CD14-positive monocyte (primary cell): ENCODE results near the gene PRXL2C. TPM values are rescaled to one million over a fixed set of nuclear protein-coding genes. Genes with fewer than 3 reads are reported as not detected.

ENCODE experiments used
- DNase-seq, 3 donors: peaks; one replicate each; pipeline ENCODE4 v3.0.0-alpha.2; 2011 to 2022
- H2AFZ ChIP-seq: 2 replicates; pipeline ENCODE4 v1.6.0; 2012; ENCODE audit warnings: mild to moderate bottlenecking, low read depth, low read length, inconsistent platforms; ENCODE audit not compliant: insufficient read depth, poor library complexity, severe bottlenecking
- H3K27ac ChIP-seq, 2 donors: 1 replicate in 1 of 2; 2 replicates in 1 of 2; pipeline ENCODE4 v1.5.1; 2012 to 2013; ENCODE audit warnings: low read length in 2 of 2, control low read depth in 1 of 2, inconsistent platforms in 1 of 2, low read depth in 1 of 2, mild to moderate bottlenecking in 1 of 2
- H3K27me3 ChIP-seq, 2 donors: one replicate each; pipeline versions ENCODE4 v1.6.0 to v1.6.1; 2011 to 2013; ENCODE audit warnings: low read length in 2 of 2; ENCODE audit not compliant: control insufficient read depth in 2 of 2, insufficient read depth in 2 of 2
- H3K36me3 ChIP-seq, 2 donors: replicated peaks in 1 of 2; 1 replicate in 1 of 2; 2 replicates in 1 of 2; pipeline versions ENCODE4 v1.5.1 to v1.6.1; 2012 to 2013; ENCODE audit warnings: low read length in 2 of 2, control low read depth in 1 of 2, inconsistent platforms in 1 of 2, mild to moderate bottlenecking in 1 of 2; ENCODE audit not compliant: insufficient read depth in 2 of 2, control insufficient read depth in 1 of 2
- H3K4me1 ChIP-seq, 2 donors: 1 replicate in 1 of 2; 2 replicates in 1 of 2; pipeline versions ENCODE4 v1.5.1 to v1.6.1; 2012 to 2013; ENCODE audit warnings: low read length in 2 of 2, control low read depth in 1 of 2, inconsistent platforms in 1 of 2, mild to moderate bottlenecking in 1 of 2, moderate library complexity in 1 of 2; ENCODE audit not compliant: insufficient read depth in 2 of 2, control insufficient read depth in 1 of 2
- H3K4me2 ChIP-seq: replicated peaks from 2 replicates; pipeline ENCODE3; 2012; ENCODE audit warnings: low read length, moderate library complexity, mild to moderate bottlenecking; ENCODE audit not compliant: poor library complexity, severe bottlenecking; ENCODE audit errors: extremely low read depth
- H3K4me3 ChIP-seq, 3 experiments: fragments of 200-600 bp in 1 of 3; sonication (generic) in 1 of 3; replicated peaks in 1 of 3; 1 replicate in 2 of 3; 2 replicates in 1 of 3; pipeline ENCODE4 v1.5.1; 2011 to 2013; ENCODE audit warnings: low read length in 3 of 3, mild to moderate bottlenecking in 3 of 3, control low read depth in 2 of 3, low read depth in 2 of 3, inconsistent platforms in 1 of 3, moderate library complexity in 1 of 3
- H3K79me2 ChIP-seq: 2 replicates; pipeline ENCODE4 v1.6.0; 2012; ENCODE audit warnings: mild to moderate bottlenecking, control low read depth, inconsistent platforms, low read length, moderate library complexity; ENCODE audit not compliant: insufficient read depth
- H3K9ac ChIP-seq: 2 replicates; pipeline ENCODE4 v1.6.0; 2017; ENCODE audit warnings: low read length, mild to moderate bottlenecking; ENCODE audit not compliant: insufficient read depth, poor library complexity, severe bottlenecking
- H3K9me3 ChIP-seq, 2 donors: replicated peaks in 1 of 2; 1 replicate in 1 of 2; 2 replicates in 1 of 2; pipeline versions ENCODE4 v1.5.1 to v1.6.1; 2012 to 2013; ENCODE audit warnings: low read length in 2 of 2, control low read depth in 1 of 2; ENCODE audit not compliant: control insufficient read depth in 1 of 2, insufficient read depth in 1 of 2
- H4K20me1 ChIP-seq: 2 replicates; pipeline ENCODE4 v1.6.0; 2012; ENCODE audit warnings: mild to moderate bottlenecking, low read length, control low read depth, moderate library complexity; ENCODE audit not compliant: insufficient read depth
- H3K27ac Mint-ChIP-seq, 7 donors: one replicate each; pipeline ENCODE4 v1.8.0; 2020; ENCODE audit warnings: mild to moderate bottlenecking in 7 of 7, mixed read lengths in 7 of 7, moderate library complexity in 6 of 7, inconsistent platforms in 2 of 7
- H3K27me3 Mint-ChIP-seq, 3 donors: one replicate each; pipeline ENCODE4 v1.8.0; 2021 to 2022; ENCODE audit warnings: low read depth in 3 of 3, mild to moderate bottlenecking in 3 of 3, mixed read lengths in 3 of 3, moderate library complexity in 3 of 3, inconsistent platforms in 1 of 3
- H3K36me3 Mint-ChIP-seq, 2 donors: one replicate each; pipeline ENCODE4 v1.8.0; 2020; ENCODE audit warnings: mixed read lengths in 2 of 2, inconsistent platforms in 1 of 2, mild to moderate bottlenecking in 1 of 2
- H3K4me1 Mint-ChIP-seq: one replicate; pipeline ENCODE4 v1.8.0; 2020; ENCODE audit warnings: mild to moderate bottlenecking, mixed read lengths
- H3K4me3 Mint-ChIP-seq, 2 donors: one replicate each; pipeline ENCODE4 v1.8.0; 2020; ENCODE audit warnings: mild to moderate bottlenecking in 2 of 2, mixed read lengths in 2 of 2, moderate library complexity in 1 of 2
- H3K9me3 Mint-ChIP-seq, 7 donors: one replicate each; pipeline ENCODE4 v1.8.0; 2020 to 2022; ENCODE audit warnings: mixed read lengths in 7 of 7, mild to moderate bottlenecking in 6 of 7, moderate library complexity in 6 of 7, inconsistent platforms in 2 of 7
- WGBS: methylation state at CpG from one replicate; pipeline ENCODE4 v1.1.5; 2013; ENCODE audit warnings: missing lambda C conversion rate; ENCODE audit not compliant: insufficient coverage; 5-methylcytosine and 5-hydroxymethylcytosine counted together
- intact Hi-C, 2 donors: fragments of 100-400 bp; cut with micrococcal nuclease; formaldehyde crosslinking; loops; one replicate each; pipeline versions ENCODE4 v1.15.0 to v1.15.1; 2023
- polyA plus RNA-seq, 3 donors: library from polyadenylated mRNA; depleted of rRNA in 1 of 3; unstranded in 2 of 3; stranded (reverse) in 1 of 3; fragments of 300-500 nt in 2 of 3; fragments of >200 nt in 1 of 3; fragmentation: Illumina TruSeq in 2 of 3; gene quantifications; 1 replicate in 2 of 3; 2 replicates in 1 of 3; pipeline ENCODE4 v1.2.3, GENCODE V29; 2012 to 2021
- TF ChIP-seq, protein P1 (sequence below): fragments of 200-600 bp; IDR thresholded peaks from one replicate; pipeline ENCODE4 v1.8.0; 2022; ENCODE audit warnings: antibody characterized with exemption, mild to moderate bottlenecking

Gene PRXL2C
- polyA plus RNA-seq, 3 donors, result 9.2 to 14.6 (median 9.3) TPM

DNA sequence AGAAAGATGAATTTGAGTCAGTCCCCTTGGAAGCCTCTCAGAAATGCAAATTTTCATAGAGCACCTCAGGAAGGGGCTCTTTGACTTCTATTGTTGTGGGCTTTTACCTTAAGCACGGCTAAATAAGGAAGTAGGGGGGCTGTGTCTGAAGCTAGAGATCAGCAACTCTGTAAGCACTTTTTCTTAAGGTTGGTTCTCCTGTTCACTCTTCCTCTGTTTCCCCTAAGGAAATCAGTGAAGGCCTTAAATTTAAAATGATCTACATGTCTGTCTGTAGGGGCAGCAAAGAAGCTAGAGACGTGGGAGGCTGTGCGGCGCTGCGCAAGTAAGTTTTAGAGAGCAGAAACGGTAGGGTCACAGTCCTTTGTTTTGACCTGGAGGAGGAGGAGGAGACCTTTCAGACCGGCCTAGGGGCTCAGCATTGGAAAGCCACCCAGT lies 34.3 kb downstream of the PRXL2C start:
- H3K4me1 Mint-ChIP-seq, result peaks cover 15% of the 10 kb centered on the region
- Histone ChIP-seq H3K9me3 (peaks cover 5 to 8% of the 10 kb centered on the region in 2 donors), H4K20me1 (no peaks in the 10 kb centered on the region), H3K36me3 (no peaks in the 10 kb centered on the region), H3K4me3 (no peak overlapping the region), H3K27me3 (peaks cover 39 to 60% of the 10 kb centered on the region in 2 donors), H2AFZ (peak overlapping the region; percentile 1), H3K4me2 (no peak overlapping the region), H3K79me2 (no peaks in the 10 kb centered on the region), H3K4me1 (peaks cover 8 to 10% of the 10 kb centered on the region in 2 donors), H3K27ac (no peak overlapping the region), H3K9ac (no peak overlapping the region)
- TF ChIP-seq, protein P1, sequence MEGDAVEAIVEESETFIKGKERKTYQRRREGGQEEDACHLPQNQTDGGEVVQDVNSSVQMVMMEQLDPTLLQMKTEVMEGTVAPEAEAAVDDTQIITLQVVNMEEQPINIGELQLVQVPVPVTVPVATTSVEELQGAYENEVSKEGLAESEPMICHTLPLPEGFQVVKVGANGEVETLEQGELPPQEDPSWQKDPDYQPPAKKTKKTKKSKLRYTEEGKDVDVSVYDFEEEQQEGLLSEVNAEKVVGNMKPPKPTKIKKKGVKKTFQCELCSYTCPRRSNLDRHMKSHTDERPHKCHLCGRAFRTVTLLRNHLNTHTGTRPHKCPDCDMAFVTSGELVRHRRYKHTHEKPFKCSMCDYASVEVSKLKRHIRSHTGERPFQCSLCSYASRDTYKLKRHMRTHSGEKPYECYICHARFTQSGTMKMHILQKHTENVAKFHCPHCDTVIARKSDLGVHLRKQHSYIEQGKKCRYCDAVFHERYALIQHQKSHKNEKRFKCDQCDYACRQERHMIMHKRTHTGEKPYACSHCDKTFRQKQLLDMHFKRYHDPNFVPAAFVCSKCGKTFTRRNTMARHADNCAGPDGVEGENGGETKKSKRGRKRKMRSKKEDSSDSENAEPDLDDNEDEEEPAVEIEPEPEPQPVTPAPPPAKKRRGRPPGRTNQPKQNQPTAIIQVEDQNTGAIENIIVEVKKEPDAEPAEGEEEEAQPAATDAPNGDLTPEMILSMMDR, result no peak
- no peak for DNase-seq
- peaks cover 0 to 4% of the 10 kb centered on the region in 2 donors for H3K36me3 Mint-ChIP-seq
- H3K27me3 Mint-ChIP-seq, result peaks cover 55 to 60% (median 57%) of the 10 kb centered on the region in 3 donors
- intact Hi-C loops, result no loop called here
- no peak overlapping the region for H3K27ac Mint-ChIP-seq
- peak overlapping the region in 1 of 2 donors; percentile 52 for H3K4me3 Mint-ChIP-seq
- 28% methylated on average over 5 of the region's 7 CpGs for WGBS
- peaks cover 0 to 21% (median 8%) of the 10 kb centered on the region in 7 donors for H3K9me3 Mint-ChIP-seq

DNA sequence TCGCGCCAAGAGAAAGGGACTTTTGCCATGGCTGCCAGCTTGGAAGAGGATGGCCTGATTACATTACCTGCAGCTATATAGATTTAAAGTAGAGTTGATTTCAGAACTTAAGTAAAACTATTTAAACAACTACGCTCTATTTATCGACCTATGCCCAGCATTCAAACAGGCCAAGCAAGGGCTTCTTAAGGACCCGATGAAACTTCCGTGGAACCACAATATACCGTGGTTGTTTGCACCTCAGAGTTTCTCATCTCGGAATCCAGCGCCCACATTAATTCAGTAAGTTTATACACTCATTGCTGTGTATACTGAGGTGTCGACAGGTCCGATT lies 35.0 kb downstream of the PRXL2C start:
- peaks cover 8 to 10% of the 10 kb centered on the region in 2 donors for H3K4me1 ChIP-seq
- peaks cover 41 to 65% of the 10 kb centered on the region in 2 donors for H3K27me3 ChIP-seq
- TF ChIP-seq, protein P1, result no peak
- H3K27ac Mint-ChIP-seq, result no peak overlapping the region
- peak overlapping the region; percentile 52 to 65 for H3K4me3 Mint-ChIP-seq
- no peak overlapping the region for H3K27ac ChIP-seq
- WGBS, result 46% methylated on average over 7 of the region's 11 CpGs
- peaks cover 0 to 21% (median 8%) of the 10 kb centered on the region in 7 donors for H3K9me3 Mint-ChIP-seq
- H3K36me3 ChIP-seq, result no peaks in the 10 kb centered on the region
- H4K20me1 ChIP-seq, result no peaks in the 10 kb centered on the region
- peaks cover 0 to 4% of the 10 kb centered on the region in 2 donors for H3K36me3 Mint-ChIP-seq
- H3K4me3 ChIP-seq, result peak overlapping the region in 1 of 3 experiments; percentile 66
- intact Hi-C loops, result no loop called here
- peak overlapping the region; percentile 70 for H3K4me2 ChIP-seq
- peaks cover 55 to 64% (median 59%) of the 10 kb centered on the region in 3 donors for H3K27me3 Mint-ChIP-seq
- DNase-seq, result no peak
- peaks cover 5 to 8% of the 10 kb centered on the region in 2 donors for H3K9me3 ChIP-seq
- H3K9ac ChIP-seq, result no peak overlapping the region
- no peak overlapping the region for H2AFZ ChIP-seq
- no peaks in the 10 kb centered on the region for H3K79me2 ChIP-seq
- H3K4me1 Mint-ChIP-seq, result peaks cover 15% of the 10 kb centered on the region
